Esophagus muscularis mucosa (tissue), 4 donors: Measurements from ENCODE around the gene AJAP1. TPM values are rescaled to one million over a fixed set of nuclear protein-coding genes. Genes with fewer than 3 reads are reported as not detected.

Source experiments
- DNase-seq: peaks from one replicate; pipeline ENCODE4 v3.0.0-alpha.2; 2017; ENCODE audit errors: extremely low spot score
- H3K27ac ChIP-seq, 4 donors: fragments of 200-600 bp; sonication (generic); replicated peaks in 1 of 4; 1 replicate in 3 of 4; 2 replicates in 1 of 4; pipeline ENCODE4 v1.5.1; 2016 to 2019; ENCODE audit warnings: mild to moderate bottlenecking in 1 of 4
- H3K27me3 ChIP-seq, 4 donors: fragments of 200-600 bp; sonication (generic); one replicate each; pipeline versions ENCODE4 v1.5.1 to v1.6.0; 2016 to 2019
- H3K36me3 ChIP-seq, 4 donors: fragments of 200-600 bp; sonication (generic); one replicate each; pipeline ENCODE4 v1.5.1; 2016 to 2019
- H3K4me1 ChIP-seq, 4 donors: fragments of 200-600 bp; sonication (generic); one replicate each; pipeline ENCODE4 v1.5.1; 2016 to 2019
- H3K4me3 ChIP-seq, 4 donors: fragments of 200-600 bp; sonication (generic); 1 replicate in 2 of 4; 2 replicates in 2 of 4; pipeline ENCODE4 v1.5.1; 2016 to 2019; ENCODE audit warnings: mild to moderate bottlenecking in 4 of 4, moderate library complexity in 1 of 4
- H3K9me3 ChIP-seq, 4 donors: fragments of 200-600 bp; sonication (generic); 1 replicate in 3 of 4; 2 replicates in 1 of 4; pipeline ENCODE4 v1.5.1; 2016 to 2019
- CTCF ChIP-seq, 3 experiments: fragments of 200-600 bp in 2 of 3; fragments of 450-650 bp in 1 of 3; sonication (generic) in 2 of 3; IDR thresholded peaks; one replicate each; pipeline ENCODE4 v1.5.1; 2017 to 2019; ENCODE audit warnings: antibody characterized with exemption in 3 of 3, mild to moderate bottlenecking in 2 of 3, moderate library complexity in 1 of 3
- EP300 ChIP-seq: sonication (generic); formaldehyde crosslinking; IDR thresholded peaks from one replicate; pipeline ENCODE4 v1.6.1; 2017; ENCODE audit warnings: antibody characterized with exemption
- POLR2A ChIP-seq: fragments of 450-650 bp; IDR thresholded peaks from one replicate; pipeline ENCODE4 v1.6.1; 2017; ENCODE audit warnings: antibody characterized with exemption, moderate library complexity, mild to moderate bottlenecking, low read depth
- POLR2AphosphoS5 ChIP-seq, 2 donors: sonication (generic); formaldehyde crosslinking; IDR thresholded peaks; one replicate each; pipeline ENCODE4 v1.6.1; 2017; ENCODE audit warnings: antibody characterized with exemption in 2 of 2
- WGBS: methylation state at CpG from one replicate; pipeline ENCODE4 v1.1.5; 2018; 5-methylcytosine and 5-hydroxymethylcytosine counted together
- intact Hi-C: fragments of 100-400 bp; cut with DNase I; formaldehyde crosslinking; loops from one replicate; pipeline ENCODE4 v1.15.1; 2023
- total RNA-seq, 4 donors: library from RNA; depleted of rRNA; stranded (reverse); fragments of >200 nt; gene quantifications; one replicate each; pipeline versions ENCODE4 v1.1.0 to v1.2.1, GENCODE V29; 2016

Gene AJAP1
- total RNA-seq, 4 donors from 2014 or later, result 0.40 to 0.84 (median 0.54) TPM

- TF ChIP-seq POLR2AphosphoS5 (IDR thresholded peaks at IDR 0.05) (no peak), POLR2A (no peak), EP300 (no peak), CTCF (IDR thresholded peaks at IDR 0.05) (no peak)
- Histone ChIP-seq H3K36me3 (no peaks in the 10 kb centered on the region), H3K9me3 (peaks cover 0 to 12% (median 5%) of the 10 kb centered on the region in 4 donors), H3K4me1 (no peaks in the 10 kb centered on the region), H3K27ac (no peak overlapping the region), H3K4me3 (no peak overlapping the region), H3K27me3 (peaks cover 0 to 25% (median 0%) of the 10 kb centered on the region in 4 donors)
- intact Hi-C loops, result no loop called here
- no peak for DNase-seq
- WGBS, result 25% methylated on average over 2 of the region's 3 CpGs
Observed at GRCh38 chr1:4750177-4750576, 95.8 kb downstream of the AJAP1 start.

DNA sequence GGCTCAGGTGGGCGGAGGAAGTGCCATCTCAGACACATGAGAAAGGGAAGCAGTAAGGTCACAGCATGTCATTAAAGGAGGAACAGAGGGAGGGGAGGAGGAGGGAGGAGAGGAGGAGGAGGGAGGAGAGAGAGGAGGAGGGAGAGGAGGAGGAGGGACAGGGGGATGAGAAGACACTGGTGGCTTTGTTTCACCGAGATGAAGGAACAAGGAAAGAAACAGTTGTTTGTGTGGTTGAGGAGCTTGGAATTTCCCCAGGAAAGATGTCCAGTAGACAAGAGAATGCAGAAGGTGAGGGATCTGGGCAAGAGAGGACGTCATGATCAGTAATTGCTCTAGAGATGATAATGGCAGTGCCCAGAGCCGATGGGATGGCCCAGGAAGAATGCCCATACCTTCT, 97.7 kb downstream of the AJAP1 start:
- no peak for DNase-seq
- Histone ChIP-seq H3K4me1 (no peaks in the 10 kb centered on the region), H3K9me3 (peaks cover 0 to 12% (median 5%) of the 10 kb centered on the region in 4 donors), H3K27me3 (peaks cover 0 to 40% (median 2%) of the 10 kb centered on the region in 4 donors), H3K36me3 (no peaks in the 10 kb centered on the region), H3K27ac (no peak overlapping the region), H3K4me3 (no peak overlapping the region)
- 60% methylated on average over 4 of the region's 4 CpGs for WGBS
- intact Hi-C loops, result no loop called here
- no peak for TF ChIP-seq POLR2AphosphoS5 (IDR thresholded peaks at IDR 0.05)
- no peak for TF ChIP-seq CTCF (IDR thresholded peaks at IDR 0.05)
- no peak for TF ChIP-seq EP300
- no peak for TF ChIP-seq POLR2A

GRCh38 chr1:4754816-4755215, 100.4 kb downstream of the AJAP1 start:
- intact Hi-C loops, result no loop called here
- Histone ChIP-seq H3K4me1 (no peaks in the 10 kb centered on the region), H3K4me3 (no peak overlapping the region), H3K27me3 (peaks cover 0 to 45% (median 2%) of the 10 kb centered on the region in 4 donors), H3K27ac (no peak overlapping the region), H3K36me3 (no peaks in the 10 kb centered on the region), H3K9me3 (peaks cover 0 to 12% (median 5%) of the 10 kb centered on the region in 4 donors)
- TF ChIP-seq POLR2A (no peak), EP300 (no peak), CTCF (IDR thresholded peaks at IDR 0.05) (no peak)
- no peak for DNase-seq
- 23% methylated on average over 2 of the region's 2 CpGs for WGBS

DNA sequence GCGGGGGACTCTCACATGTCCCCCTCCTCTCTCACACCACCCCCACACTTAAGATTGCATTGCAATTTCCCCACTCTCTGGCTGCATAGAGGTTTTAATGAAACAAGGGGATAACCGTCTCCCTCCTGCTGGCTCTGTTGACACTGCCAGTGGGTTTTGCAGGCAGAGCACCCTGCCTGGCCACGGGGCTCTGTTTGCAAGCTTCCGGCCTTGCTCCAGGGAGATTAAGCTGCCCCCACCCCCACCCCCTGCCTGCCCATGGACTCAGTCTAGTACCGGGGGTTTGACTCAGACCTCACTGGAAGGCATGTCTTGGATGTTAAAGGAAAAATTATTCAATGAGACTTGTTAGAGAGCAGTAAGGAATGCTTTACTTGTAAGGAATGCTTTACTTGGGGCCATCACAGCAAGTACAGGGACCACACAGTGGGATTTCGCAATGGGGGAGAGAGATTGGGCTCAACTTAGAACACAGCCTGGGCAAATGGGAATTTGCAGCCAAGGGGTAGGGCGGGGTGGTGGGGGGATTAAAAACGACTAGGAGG, 101.0 kb downstream of the AJAP1 start:
- 25% methylated on average over 5 of the region's 8 CpGs for WGBS
- H3K27ac ChIP-seq, result no peak overlapping the region
- TF ChIP-seq CTCF (IDR thresholded peaks at IDR 0.05) (no peak), POLR2AphosphoS5 (IDR thresholded peaks at IDR 0.05) (no peak), EP300 (no peak), POLR2A (no peak)
- DNase-seq, result no peak
- intact Hi-C loops, result no loop called here
- H3K4me1 ChIP-seq, result no peaks in the 10 kb centered on the region
- peaks cover 0 to 45% (median 2%) of the 10 kb centered on the region in 4 donors for H3K27me3 ChIP-seq
- peaks cover 0 to 12% (median 5%) of the 10 kb centered on the region in 4 donors for H3K9me3 ChIP-seq
- no peak overlapping the region for H3K4me3 ChIP-seq
- H3K36me3 ChIP-seq, result no peaks in the 10 kb centered on the region

DNA sequence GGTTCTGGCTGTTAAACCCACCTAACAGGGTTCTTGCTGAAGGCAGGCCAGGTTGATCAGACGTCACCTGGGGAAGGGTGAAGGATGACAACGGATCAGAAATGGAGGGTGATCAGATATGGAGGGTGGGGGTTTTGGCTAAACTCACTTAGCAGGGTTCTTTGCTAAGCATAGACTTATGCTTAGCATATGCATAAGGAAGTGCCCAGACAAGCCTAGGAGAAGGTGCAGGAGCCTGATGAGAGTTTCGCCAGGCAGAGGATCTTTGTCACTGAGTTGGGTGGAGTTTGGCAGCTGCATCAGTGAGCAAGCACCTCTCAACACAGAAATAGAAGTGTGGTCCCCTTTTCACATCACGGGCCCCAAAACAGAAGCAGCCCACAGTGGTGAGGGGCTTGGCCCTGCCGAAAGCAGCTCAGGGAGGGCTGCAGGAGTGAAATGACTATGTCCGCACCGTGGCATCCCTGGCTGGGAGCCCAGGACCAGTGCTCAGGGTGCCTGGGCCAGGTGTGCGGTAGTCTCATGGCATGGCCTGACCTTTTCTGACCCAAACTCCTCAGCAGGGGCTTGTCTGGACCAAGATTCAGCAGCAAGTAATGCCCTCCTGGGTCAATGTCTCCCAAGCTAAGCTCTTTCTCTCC, 101.6 kb downstream of the AJAP1 start:
- Histone ChIP-seq H3K4me1 (no peaks in the 10 kb centered on the region), H3K4me3 (no peak overlapping the region), H3K27me3 (peaks cover 0 to 45% (median 2%) of the 10 kb centered on the region in 4 donors), H3K9me3 (peaks cover 0 to 12% (median 5%) of the 10 kb centered on the region in 4 donors), H3K27ac (no peak overlapping the region), H3K36me3 (no peaks in the 10 kb centered on the region)
- TF ChIP-seq POLR2A (no peak), POLR2AphosphoS5 (IDR thresholded peaks at IDR 0.05) (no peak), CTCF (IDR thresholded peaks at IDR 0.05) (no peak), EP300 (no peak)
- DNase-seq, result no peak
- intact Hi-C loops, result no loop called here
- 76% methylated on average over 8 of the region's 8 CpGs for WGBS
